ENCODE data around the gene DNTT.

DNA sequence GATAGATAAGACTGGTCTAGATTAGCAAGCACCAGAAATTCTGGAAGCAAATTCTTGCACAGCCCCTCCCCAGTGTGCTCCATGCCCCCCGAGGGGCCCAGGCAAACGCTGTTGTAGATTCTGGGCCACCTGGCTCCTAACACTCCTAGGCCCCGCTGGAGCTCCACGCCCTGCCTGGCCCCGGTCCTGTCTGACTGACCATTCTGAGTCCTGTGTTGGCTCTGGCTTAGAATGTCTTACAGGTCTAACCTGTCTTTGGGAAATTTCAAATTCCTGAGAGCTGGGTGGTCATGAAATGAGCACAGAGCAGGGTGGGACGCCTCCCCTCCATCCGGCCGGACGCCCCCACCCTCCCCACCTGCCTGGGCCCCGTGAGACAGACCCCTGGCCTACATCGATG lies 67.1 kb downstream of the DNTT start:
- TF ChIP-seq, protein P1, sequence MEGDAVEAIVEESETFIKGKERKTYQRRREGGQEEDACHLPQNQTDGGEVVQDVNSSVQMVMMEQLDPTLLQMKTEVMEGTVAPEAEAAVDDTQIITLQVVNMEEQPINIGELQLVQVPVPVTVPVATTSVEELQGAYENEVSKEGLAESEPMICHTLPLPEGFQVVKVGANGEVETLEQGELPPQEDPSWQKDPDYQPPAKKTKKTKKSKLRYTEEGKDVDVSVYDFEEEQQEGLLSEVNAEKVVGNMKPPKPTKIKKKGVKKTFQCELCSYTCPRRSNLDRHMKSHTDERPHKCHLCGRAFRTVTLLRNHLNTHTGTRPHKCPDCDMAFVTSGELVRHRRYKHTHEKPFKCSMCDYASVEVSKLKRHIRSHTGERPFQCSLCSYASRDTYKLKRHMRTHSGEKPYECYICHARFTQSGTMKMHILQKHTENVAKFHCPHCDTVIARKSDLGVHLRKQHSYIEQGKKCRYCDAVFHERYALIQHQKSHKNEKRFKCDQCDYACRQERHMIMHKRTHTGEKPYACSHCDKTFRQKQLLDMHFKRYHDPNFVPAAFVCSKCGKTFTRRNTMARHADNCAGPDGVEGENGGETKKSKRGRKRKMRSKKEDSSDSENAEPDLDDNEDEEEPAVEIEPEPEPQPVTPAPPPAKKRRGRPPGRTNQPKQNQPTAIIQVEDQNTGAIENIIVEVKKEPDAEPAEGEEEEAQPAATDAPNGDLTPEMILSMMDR (IDR thresholded peaks at IDR 0.05): no peak
- TF ChIP-seq POLR2A (IDR thresholded peaks at IDR 0.05): no peak

Data from lower leg skin (tissue), 3 donors.